Measurements from ENCODE around the gene LINGO3. TPM values are rescaled to one million over a fixed set of nuclear protein-coding genes. Genes with fewer than 3 reads are reported as not detected.

The LINGO3 gene
- total and polyA plus RNA-seq, 2 of the 8 experiments (the other 6 are each of a cell fraction or from before 2014, with no cell fraction given): 0.59 TPM; not detected in 1

DNA sequence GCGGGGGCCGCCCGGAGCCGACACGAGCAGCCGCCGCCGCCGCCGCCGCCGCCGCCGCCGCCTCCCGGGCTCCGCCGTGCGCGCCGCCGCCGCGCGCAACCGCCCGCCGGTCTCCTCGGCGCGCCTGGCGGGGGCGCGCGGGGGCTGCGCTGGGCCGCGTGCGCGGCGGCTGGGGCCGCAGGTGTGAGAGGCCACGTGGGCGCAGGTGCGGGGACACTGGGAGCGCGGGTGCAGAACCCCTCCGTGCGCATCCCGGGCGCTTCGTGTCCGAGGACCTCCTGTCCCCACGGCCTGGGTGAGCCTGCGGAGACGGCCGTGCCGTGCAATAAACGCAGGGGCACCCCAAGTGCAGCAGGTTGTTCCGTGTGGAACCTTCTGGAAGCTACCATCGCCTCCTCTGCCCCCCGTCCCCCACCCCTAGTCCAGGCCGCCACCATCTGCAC is at the start of gene LINGO3 (continued):
- TF ChIP-seq, protein P1, sequence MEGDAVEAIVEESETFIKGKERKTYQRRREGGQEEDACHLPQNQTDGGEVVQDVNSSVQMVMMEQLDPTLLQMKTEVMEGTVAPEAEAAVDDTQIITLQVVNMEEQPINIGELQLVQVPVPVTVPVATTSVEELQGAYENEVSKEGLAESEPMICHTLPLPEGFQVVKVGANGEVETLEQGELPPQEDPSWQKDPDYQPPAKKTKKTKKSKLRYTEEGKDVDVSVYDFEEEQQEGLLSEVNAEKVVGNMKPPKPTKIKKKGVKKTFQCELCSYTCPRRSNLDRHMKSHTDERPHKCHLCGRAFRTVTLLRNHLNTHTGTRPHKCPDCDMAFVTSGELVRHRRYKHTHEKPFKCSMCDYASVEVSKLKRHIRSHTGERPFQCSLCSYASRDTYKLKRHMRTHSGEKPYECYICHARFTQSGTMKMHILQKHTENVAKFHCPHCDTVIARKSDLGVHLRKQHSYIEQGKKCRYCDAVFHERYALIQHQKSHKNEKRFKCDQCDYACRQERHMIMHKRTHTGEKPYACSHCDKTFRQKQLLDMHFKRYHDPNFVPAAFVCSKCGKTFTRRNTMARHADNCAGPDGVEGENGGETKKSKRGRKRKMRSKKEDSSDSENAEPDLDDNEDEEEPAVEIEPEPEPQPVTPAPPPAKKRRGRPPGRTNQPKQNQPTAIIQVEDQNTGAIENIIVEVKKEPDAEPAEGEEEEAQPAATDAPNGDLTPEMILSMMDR (IDR thresholded peaks at IDR 0.05; ENCODE audit: control extremely low read depth in 1 of 3, insufficient read depth in 1 of 3, low read depth in 1 of 3, low read length in 3 of 3): no peak
- TF ChIP-seq POLR2A (IDR thresholded peaks at IDR 0.05; ENCODE audit: control extremely low read depth in 1 of 2, low read depth in 2 of 2, low read length in 2 of 2): no peak
